IMR-90 (cell line): ENCODE data around the gene BTF3.

Source experiments
- BHLHE40 ChIP-seq: fragments of 150-350 bp; IDR thresholded peaks from 2 replicates; pipeline ENCODE4 v1.6.1; 2016; ENCODE audit warnings: mild to moderate bottlenecking, low read depth, low read length
- CEBPB ChIP-seq: IDR thresholded peaks from 2 replicates; pipeline ENCODE4 v1.6.1; 2012; ENCODE audit warnings: low read depth, low read length, improper control_type of control experiment
- CHD1 ChIP-seq: IDR thresholded peaks from 2 replicates; pipeline ENCODE4 v1.6.1; 2012; ENCODE audit warnings: low read depth, low read length, improper control_type of control experiment
- ELK1 ChIP-seq: fragments of 150-350 bp; IDR thresholded peaks from 2 replicates; pipeline ENCODE4 v1.6.1; 2016; ENCODE audit warnings: low read depth, mild to moderate bottlenecking, low read length, moderate library complexity, borderline replicate concordance
- MAFK ChIP-seq: IDR thresholded peaks from 2 replicates; pipeline ENCODE4 v1.6.1; 2012; ENCODE audit warnings: low read depth, low read length, improper control_type of control experiment
- MAZ ChIP-seq: IDR thresholded peaks from 2 replicates; pipeline ENCODE4 v1.6.1; 2012; ENCODE audit warnings: low read depth, mild to moderate bottlenecking, low read length, improper control_type of control experiment, moderate library complexity, borderline replicate concordance
- MXI1 ChIP-seq: IDR thresholded peaks from 2 replicates; pipeline ENCODE4 v1.6.1; 2012; ENCODE audit warnings: low read depth, mild to moderate bottlenecking, low read length, moderate library complexity, borderline replicate concordance
- NFE2L2 ChIP-seq: fragments of 150-350 bp; IDR thresholded peaks from 2 replicates; pipeline ENCODE4 v1.6.1; 2016; ENCODE audit warnings: low read depth, mild to moderate bottlenecking, low read length
- POLR2A ChIP-seq: IDR thresholded peaks from 2 replicates; pipeline ENCODE4 v1.6.1; 2012; ENCODE audit warnings: mild to moderate bottlenecking, low read depth, low read length
- RAD21 ChIP-seq: IDR thresholded peaks from 2 replicates; pipeline ENCODE4 v1.6.1; 2012; ENCODE audit warnings: low read length, improper control_type of control experiment
- RFX5 ChIP-seq: IDR thresholded peaks from 2 replicates; pipeline ENCODE4 v1.8.0; 2012; ENCODE audit warnings: low read depth, mild to moderate bottlenecking, low read length, moderate library complexity
- USF2 ChIP-seq: fragments of 150-350 bp; IDR thresholded peaks from 2 replicates; pipeline ENCODE4 v1.6.1; 2017; ENCODE audit warnings: mild to moderate bottlenecking, antibody characterized with exemption, low read length, low read depth
- TF ChIP-seq, protein P1 (sequence below): conservative IDR thresholded peaks from 2 replicates; pipeline ENCODE4 v1.5.1; 2012; ENCODE audit warnings: mild to moderate bottlenecking, low read depth, low read length, improper control_type of control experiment

GRCh38 chr5:73540192-73540591 is 42.0 kb downstream of the BTF3 start:
- TF ChIP-seq, protein P1, sequence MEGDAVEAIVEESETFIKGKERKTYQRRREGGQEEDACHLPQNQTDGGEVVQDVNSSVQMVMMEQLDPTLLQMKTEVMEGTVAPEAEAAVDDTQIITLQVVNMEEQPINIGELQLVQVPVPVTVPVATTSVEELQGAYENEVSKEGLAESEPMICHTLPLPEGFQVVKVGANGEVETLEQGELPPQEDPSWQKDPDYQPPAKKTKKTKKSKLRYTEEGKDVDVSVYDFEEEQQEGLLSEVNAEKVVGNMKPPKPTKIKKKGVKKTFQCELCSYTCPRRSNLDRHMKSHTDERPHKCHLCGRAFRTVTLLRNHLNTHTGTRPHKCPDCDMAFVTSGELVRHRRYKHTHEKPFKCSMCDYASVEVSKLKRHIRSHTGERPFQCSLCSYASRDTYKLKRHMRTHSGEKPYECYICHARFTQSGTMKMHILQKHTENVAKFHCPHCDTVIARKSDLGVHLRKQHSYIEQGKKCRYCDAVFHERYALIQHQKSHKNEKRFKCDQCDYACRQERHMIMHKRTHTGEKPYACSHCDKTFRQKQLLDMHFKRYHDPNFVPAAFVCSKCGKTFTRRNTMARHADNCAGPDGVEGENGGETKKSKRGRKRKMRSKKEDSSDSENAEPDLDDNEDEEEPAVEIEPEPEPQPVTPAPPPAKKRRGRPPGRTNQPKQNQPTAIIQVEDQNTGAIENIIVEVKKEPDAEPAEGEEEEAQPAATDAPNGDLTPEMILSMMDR = no peak
- TF ChIP-seq NFE2L2 (no peak), POLR2A (no peak), BHLHE40 (0 out of 2 replicates have a peak, but pooled peaks have one; percentile 18), ELK1 (no peak), CHD1 (no peak), MAFK (no peak), MXI1 (no peak), CEBPB (no peak), MAZ (peak; percentile 14; the same call in 1 of the 2 replicates), RFX5 (no peak), RAD21 (no peak), USF2 (no peak)
